ENCODE results near the gene OGFRL1.
"Not testable (repeated sequence)": the region's sequence is repeated elsewhere in the genome, so short reads cannot be mapped to it uniquely, and the experiment has no call there.

OGFRL1 gene

DNA sequence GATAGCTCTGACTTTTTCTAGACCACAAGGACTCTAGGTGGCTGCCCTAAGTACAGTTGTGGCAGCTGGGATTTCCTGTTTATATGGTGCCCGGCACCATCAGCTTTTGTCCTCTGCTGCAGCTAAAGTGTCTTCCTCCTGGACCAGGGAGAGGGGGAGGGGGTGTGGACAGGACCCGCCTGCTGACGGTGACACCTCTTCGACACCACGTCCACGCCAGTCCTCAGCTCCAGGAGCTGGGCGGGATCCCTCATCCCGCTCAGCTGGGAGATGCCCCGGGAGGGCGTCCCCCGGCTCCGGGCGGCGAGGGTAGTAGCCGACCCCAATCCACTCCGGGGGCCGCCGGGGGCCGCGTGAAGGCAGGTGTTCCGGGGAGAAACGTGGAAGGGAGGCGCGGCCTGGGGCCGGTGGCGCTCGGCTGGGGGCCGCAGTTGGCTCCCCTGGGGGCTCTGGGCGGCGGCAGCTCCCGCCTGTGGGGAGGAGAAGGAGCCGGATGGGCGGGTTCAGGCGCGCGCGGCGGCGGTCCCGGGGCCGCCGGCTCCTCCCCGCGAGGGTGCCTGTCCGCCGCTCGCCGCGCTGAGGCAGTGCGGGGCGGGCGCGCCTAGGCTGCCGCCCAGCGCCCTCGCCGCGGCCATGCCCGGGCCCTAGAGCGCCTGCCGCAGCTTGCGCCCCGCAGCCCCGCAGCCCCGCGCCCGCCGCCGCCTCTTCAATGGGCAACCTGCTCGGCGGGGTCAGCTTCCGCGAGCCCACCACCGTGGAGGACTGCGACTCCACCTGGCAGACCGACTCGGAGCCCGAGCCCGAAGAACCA, at the start of gene OGFRL1:
OGFRL1 (plus strand) TSS at position 584 of the 811 bp plus-strand sequence; CDS start at position 710, 126 bp downstream.
- in situ Hi-C loops (cut with MboI; ENCODE audit: low sequenced_read_pairs) = no loop called here

DNA sequence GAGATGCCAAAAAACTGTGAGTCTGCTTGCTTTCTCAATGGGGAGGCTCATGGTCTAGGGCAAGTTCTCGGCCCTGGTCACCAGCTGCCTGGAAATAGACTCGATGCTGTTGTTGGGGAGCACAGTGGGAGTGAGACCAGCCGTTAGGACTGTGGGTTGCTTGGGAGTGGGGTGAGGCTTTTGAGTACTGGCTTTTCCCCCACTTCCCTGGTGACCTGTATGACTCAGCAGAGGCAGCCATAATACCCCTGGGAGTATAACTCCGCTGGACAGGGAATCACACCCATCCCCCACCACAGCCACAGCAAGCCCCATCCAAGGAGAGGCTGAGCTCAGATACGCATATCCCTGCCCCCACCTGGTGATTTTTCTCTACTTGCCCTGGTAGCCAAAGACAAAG, 48.9 kb upstream of the OGFRL1 start:
- in situ Hi-C loops (cut with MboI; ENCODE audit: low sequenced_read_pairs) = no loop called here

- in situ Hi-C loops (cut with MboI; ENCODE audit: low sequenced_read_pairs) = no loop called here
These were observed 43.2 kb upstream of the OGFRL1 start for GRCh38 chr6:71245265-71246049.

DNA sequence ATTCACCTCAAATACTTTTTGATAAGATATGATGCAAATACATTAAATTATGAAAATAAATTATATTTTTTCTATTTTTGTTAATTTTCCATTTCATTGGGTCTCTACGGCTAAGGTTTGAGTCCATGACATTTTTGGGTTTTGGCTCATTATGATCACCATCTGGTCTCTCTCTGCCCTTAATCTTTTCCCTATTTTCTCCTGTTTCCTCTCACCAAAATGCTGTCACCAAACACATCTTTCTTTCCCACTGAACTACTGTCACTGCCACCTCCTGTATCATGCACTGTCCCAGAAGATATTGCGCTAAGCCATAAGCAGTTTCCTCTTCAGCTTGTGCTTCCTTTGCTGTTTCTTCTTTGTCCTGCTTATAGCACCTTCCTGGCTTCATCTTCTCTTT, 42.0 kb upstream of the OGFRL1 start:
- in situ Hi-C loops (cut with MboI; ENCODE audit: low sequenced_read_pairs) = no loop called here

DNA sequence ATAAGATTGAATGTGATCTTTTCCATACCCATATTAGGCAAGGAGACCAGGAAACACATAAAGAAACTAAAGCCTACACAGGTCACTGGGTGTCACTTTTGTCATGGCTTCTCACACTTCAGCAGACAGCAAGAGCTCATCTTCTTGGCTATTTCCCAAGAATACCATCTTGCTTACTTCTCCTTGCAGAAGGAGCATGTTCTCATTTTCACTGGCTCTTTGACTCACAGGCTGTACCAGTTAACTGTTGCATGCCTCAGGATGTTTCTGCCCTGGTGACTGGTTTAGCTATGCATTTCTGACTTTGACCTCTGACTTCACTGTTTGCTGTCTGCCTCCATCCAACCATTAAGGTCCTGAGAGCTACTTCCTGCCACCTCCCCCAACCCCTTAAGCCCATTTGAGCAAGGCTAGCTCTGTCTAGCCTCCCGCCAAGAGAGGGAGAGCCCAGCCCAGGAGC, 40.3 kb upstream of the OGFRL1 start:
- in situ Hi-C loops (cut with MboI; ENCODE audit: low sequenced_read_pairs) = no loop called here

GRCh38 chr6:71248878-71249544, 39.6 kb upstream of the OGFRL1 start:
- in situ Hi-C loops (cut with MboI; ENCODE audit: low sequenced_read_pairs) = no loop called here

DNA sequence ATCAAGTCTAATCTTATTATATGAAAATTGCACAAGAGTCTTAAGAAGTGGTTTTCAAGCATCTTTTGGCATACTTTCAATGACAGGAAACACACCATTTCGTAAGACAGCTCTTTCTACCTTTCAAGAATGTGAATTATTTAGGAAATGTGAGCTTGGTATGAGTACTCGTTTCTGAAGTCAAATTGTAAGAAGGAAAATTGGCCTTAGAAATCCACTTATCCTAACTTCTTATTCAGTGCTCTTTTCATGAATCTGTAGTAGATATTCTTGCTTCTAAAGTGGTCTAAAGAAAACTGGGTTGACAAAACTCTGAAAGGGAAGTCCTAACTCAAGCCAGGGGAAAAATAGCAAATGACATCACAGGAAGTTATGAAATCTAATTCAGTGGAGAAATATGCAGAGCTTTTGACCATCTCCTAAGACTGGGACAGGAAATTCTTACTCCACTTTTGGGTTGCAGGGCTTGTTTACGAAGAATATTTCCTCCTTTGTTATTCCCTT, 38.5 kb upstream of the OGFRL1 start:
- in situ Hi-C loops (cut with MboI; ENCODE audit: low sequenced_read_pairs) = no loop called here

GRCh38 chr6:71252410-71252809, 36.2 kb upstream of the OGFRL1 start:
- in situ Hi-C loops (cut with MboI; ENCODE audit: low sequenced_read_pairs) = no loop called here

DNA sequence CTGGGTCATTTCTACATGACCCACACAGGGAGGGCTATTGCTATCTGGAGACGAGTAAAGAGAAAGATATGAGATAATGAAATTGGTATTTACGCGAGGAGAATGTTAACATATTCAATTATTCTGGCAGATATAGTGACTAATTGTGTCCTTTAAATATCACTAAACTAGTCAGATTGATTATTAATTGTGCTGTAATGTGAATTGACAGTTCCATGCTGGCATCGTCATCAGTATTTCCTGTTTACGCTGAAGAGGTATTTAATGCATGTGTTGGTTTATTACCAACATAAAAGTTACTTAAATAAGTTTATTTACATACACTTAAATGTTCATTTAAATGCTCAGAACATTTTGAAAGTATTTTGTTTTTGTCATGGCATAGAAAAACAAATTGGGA, 35.7 kb upstream of the OGFRL1 start:
- in situ Hi-C loops (cut with MboI; ENCODE audit: low sequenced_read_pairs) = no loop called here

DNA sequence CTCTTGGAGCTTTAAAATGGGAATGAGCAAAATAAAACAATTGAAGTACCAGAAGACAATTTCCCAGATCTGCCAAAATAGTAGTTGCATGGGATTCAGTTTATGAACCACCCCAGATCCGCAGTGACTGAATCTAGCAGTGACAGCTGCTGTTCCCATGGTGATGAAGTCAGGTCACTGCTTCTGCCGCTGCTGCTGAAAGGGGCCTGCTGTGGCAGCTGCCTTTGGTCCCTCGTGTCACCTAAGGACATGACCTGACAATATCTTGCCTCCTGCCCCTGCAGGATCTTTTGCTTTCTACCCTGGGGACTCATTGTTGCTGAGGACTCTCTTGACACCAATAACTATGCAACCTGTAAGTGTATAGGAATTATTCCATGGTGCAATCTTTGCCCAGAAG, 34.3 kb upstream of the OGFRL1 start:
- in situ Hi-C loops (cut with MboI; ENCODE audit: low sequenced_read_pairs) = no loop called here

DNA sequence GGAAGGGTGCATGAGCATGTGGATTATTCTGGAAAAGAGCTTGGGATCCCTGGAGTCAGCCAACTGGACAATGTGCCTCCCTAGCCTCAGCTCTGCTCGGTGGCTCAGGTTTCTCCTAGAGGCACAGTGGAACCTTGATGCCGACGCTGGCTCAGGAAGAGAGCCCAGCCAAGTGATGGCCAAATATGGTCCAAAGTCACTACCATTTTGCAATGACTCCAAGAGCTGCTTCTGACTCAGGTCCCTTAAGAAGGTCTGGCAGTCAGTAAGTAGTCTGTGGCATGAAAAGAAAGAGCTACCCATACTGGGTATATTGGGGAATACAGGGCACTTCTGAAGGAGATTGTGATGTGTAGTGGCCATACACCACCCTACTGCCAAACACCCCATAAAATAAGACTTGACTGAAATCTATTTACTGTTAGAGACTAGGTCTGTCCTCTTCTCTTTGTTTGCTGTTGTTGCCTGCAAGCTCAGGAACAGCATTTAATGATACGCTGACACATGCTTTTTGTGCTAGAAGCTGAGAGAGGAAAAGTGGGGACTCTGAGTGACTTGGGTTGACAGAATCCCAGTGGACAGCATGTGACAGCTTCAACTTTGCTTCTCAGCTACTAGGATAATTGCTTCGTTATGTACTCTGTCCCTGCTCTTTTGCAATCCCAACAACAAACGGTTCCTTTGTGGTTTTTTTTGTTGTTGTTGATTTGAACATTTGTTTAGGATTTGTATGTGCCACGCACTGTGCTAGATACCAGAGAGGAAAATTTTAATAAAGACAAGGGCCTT, 30.3 kb upstream of the OGFRL1 start:
- in situ Hi-C loops (cut with MboI; ENCODE audit: low sequenced_read_pairs) = no loop called here

DNA sequence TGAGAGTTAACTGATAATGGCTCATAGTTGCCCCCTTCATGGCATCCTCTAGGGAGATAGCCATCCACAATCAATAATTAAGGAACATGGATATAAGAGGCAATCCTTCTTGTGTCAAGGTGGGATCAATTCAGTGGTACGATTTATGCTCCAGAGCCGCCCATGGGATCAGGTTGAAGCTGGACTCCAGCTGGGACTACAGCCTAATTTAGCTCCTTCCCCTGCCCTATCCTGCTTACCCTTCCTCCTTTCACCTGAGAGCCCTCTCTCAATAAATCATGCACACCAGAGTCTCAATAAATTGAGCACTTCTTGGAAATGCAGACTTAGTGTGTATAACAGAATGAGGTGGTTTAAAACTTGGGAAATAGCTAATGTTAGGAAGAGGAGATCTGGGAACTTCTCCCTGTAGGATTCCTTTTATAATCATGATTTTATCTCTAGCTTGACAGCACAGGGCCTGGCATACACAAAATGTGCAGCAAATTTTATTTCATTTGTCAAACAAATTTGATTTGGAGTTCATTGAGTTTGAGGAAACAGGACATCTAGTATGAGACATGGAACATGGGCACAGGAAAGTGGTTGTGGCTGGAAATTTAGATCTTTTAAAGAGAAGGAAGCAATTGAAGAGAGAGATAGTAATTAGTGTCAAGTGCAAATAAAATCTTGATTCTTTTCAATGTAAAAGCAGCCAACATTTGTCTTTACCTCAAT, 28.6 kb upstream of the OGFRL1 start:
- in situ Hi-C loops (cut with MboI; ENCODE audit: low sequenced_read_pairs) = no loop called here

DNA sequence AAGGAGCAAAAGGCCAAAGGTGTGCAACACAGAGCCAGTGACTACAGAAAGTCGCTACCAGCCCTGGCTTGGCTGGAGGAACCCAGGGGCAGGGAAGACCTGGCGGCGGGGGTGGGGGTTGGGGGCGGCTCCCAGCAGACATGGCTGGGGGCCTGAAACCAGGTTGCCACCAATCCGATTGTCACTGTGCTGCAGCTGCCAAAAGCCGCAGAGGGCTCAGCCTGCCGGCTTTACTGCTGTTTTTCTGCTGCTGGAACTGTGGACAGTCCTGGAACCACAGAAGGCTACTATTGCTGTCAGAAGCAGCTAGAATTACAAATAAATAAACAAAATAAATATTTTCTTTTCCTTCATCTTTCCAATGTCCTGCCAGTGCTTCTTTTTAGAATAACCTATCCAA, 25.7 kb upstream of the OGFRL1 start:
- in situ Hi-C loops (cut with MboI; ENCODE audit: low sequenced_read_pairs) = no loop called here

DNA sequence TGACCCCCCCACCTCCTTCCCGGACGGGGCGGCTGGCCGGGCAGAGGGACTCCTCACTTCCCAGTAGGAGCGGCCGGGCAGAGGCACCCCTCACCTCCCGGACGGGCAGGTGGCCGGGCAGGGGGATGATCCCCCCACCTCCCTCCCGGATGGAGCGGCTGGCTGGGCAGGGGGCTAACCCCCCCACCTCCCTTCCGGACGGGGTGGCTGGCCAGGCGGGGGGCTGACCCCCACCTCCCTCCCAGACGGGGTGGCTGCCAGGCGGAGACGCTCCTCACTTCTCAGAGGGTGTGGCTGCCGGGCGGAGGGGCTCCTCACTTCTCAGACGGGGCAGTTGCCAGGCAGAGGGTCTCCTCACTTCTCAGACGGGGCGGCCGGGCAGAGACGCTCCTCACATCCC, 22.2 kb upstream of the OGFRL1 start:
- in situ Hi-C loops (cut with MboI; ENCODE audit: low sequenced_read_pairs) = not testable (repeated sequence)

GRCh38 chr6:71268735-71269437, 19.7 kb upstream of the OGFRL1 start:
- in situ Hi-C loops (cut with MboI; ENCODE audit: low sequenced_read_pairs) = no loop called here

DNA sequence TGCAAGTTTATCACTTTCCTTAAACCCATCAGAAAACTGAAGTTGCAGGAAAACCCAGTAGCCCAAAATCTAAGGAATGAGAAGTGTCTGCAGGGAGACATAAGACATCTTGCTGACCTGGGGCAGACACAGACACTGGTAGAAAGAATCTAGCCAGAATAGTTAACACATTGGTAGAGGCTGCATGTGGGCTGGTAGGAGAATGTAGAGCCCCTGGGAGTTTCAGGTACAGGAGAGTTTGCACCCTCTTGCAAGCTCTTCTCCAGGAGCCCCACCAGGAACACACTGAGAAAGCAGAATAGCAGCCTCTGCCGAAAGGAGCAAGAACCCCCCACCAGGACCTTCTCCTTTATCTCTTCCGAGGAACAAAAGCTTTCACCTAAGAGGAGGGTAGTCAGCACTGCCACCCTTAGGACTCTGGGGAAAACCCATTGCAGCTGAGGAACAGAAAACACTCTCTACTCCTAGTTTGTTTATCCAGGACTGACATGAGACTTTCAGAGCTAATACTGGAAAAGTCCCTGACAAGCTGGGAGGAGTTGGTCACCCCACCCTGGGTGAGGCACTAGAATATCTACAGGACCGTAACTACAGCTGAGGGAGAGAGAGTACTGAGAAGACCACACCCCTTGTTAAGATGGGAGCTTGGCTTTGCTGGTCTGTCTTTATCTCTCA, 10.5 kb upstream of the OGFRL1 start:
- in situ Hi-C loops (cut with MboI; ENCODE audit: low sequenced_read_pairs) = no loop called here

GRCh38 chr6:71279321-71279720, 9.3 kb upstream of the OGFRL1 start:
- in situ Hi-C loops (cut with MboI; ENCODE audit: low sequenced_read_pairs) = no loop called here

DNA sequence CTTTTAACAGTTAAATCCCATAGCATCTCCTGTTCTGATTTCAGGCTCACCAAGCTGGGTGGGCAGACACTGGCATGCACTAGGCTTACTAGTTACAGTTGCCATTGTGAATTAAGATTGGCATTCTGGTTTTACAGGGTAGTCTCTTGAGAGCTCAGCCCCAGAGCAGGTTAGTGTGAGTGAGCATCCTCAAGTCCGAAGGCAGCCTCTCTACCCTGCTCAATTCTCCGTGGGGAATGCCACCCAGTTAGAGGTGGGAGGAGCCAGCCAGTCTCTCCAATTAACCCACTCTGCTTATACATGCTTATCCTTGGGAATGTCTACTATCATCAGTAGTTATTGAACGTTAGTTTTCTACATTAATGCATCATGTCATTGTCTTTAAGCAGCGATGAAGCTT, 8.9 kb upstream of the OGFRL1 start:
- in situ Hi-C loops (cut with MboI; ENCODE audit: low sequenced_read_pairs) = no loop called here

- in situ Hi-C loops (cut with MboI; ENCODE audit: low sequenced_read_pairs) = no loop called here
These were observed 7.9 kb upstream of the OGFRL1 start for GRCh38 chr6:71280701-71281100.

Measured in HL-60/S4 treated with phorbol 12-myristate 13-acetate at 8.2 ng/mL for 4 days and 3 days (cell line).